A549 treated with RU486 at 1 μM for 4 hours (cell line): ENCODE results near the gene TRPV2. TPM values are rescaled to one million over a fixed set of nuclear protein-coding genes. Genes with fewer than 3 reads are reported as not detected.

Source experiments
- total RNA-seq: library from RNA; stranded (reverse); fragments of 200-300 nt; extraction: Qiagen RNA extraction; gene quantifications from 5 replicates; pipeline ENCODE4 v1.2.3, GENCODE V29; 2022; ENCODE audit warnings: low read depth

TRPV2 gene, protein sequence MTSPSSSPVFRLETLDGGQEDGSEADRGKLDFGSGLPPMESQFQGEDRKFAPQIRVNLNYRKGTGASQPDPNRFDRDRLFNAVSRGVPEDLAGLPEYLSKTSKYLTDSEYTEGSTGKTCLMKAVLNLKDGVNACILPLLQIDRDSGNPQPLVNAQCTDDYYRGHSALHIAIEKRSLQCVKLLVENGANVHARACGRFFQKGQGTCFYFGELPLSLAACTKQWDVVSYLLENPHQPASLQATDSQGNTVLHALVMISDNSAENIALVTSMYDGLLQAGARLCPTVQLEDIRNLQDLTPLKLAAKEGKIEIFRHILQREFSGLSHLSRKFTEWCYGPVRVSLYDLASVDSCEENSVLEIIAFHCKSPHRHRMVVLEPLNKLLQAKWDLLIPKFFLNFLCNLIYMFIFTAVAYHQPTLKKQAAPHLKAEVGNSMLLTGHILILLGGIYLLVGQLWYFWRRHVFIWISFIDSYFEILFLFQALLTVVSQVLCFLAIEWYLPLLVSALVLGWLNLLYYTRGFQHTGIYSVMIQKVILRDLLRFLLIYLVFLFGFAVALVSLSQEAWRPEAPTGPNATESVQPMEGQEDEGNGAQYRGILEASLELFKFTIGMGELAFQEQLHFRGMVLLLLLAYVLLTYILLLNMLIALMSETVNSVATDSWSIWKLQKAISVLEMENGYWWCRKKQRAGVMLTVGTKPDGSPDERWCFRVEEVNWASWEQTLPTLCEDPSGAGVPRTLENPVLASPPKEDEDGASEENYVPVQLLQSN
- total RNA-seq, result 0.34 to 1.00 TPM (median 0.41 TPM) in 5 replicates

GRCh38 chr17:16415031-16415924, at the start of gene TRPV2:
Gene TRPV2, plus strand, starts transcription at chr17:16415571. Its CDS starts 2,098 bp downstream, at chr17:16417669.

DNA sequence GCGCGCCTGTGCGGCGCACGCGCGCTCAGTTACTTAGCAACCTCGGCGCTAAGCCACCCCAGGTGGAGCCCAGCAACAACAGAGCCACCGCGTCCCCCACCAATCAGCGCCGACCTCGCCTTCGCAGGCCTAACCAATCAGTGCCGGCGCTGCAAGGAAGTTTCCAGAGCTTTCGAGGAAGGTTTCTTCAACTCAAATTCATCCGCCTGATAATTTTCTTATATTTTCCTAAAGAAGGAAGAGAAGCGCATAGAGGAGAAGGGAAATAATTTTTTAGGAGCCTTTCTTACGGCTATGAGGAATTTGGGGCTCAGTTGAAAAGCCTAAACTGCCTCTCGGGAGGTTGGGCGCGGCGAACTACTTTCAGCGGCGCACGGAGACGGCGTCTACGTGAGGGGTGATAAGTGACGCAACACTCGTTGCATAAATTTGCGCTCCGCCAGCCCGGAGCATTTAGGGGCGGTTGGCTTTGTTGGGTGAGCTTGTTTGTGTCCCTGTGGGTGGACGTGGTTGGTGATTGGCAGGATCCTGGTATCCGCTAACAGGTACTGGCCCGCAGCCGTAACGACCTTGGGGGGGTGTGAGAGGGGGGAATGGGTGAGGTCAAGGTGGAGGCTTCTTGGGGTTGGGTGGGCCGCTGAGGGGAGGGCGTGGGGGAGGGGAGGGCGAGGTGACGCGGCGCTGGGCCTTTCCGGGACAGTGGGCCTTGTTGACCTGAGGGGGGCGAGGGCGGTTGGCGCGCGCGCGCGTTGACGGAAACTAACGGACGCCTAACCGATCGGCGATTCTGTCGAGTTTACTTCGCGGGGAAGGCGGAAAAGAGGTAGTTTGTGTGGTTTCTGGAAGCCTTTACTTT, 34.5 kb upstream of the TRPV2 start, which contains the start of gene UBB:
Gene UBB, plus strand, starts transcription at position 452 of the 856 bp plus-strand sequence. CDS start 817 bp downstream, outside the sequence.

Other genes starting within 250 kb of the TRPV2 start
- 68.1 to 79.1 TPM (median 71.0 TPM) in 5 replicates for gene NCOR1, start 200.0 kb upstream of the TRPV2 start, total RNA-seq
- 11.3 to 19.3 TPM (median 17.6 TPM) in 5 replicates for gene PIGL, start 198.4 kb upstream of the TRPV2 start, total RNA-seq
- gene CENPV, start 62.1 kb upstream of the TRPV2 start, total RNA-seq, result 145 to 186 TPM (median 173 TPM) in 5 replicates
- 2,303 to 2,842 TPM (median 2,371 TPM) in 5 replicates for gene UBB, start 34.5 kb upstream of the TRPV2 start, total RNA-seq
- gene LRRC75A, start 76.6 kb downstream of the TRPV2 start, total RNA-seq, result 0.54 to 1.2 TPM (median 1.0 TPM) in 5 replicates
- 8.6 to 16.4 TPM (median 14.1 TPM) in 5 replicates for gene ZNF287, start 153.6 kb downstream of the TRPV2 start, total RNA-seq
- 2.0 to 3.2 TPM (median 2.1 TPM) in 5 replicates for gene ZNF624, start 238.3 kb downstream of the TRPV2 start, total RNA-seq